Neural cell (in vitro differentiated cells): ENCODE results near the gene KYNU.

Experiments used
- CTCF ChIP-seq: fragments of 450-650 bp; IDR thresholded peaks from 2 replicates; pipeline ENCODE4 v1.5.1; 2014; ENCODE audit warnings: antibody characterized with exemption, mild to moderate bottlenecking, moderate library complexity; ENCODE audit not compliant: poor library complexity, severe bottlenecking
- EP300 ChIP-seq: fragments of 450-650 bp; conservative IDR thresholded peaks from 2 replicates; pipeline ENCODE4 v1.6.1; 2014; ENCODE audit warnings: antibody characterized with exemption, mild to moderate bottlenecking, moderate library complexity; ENCODE audit not compliant: poor library complexity, severe bottlenecking
- EZH2 ChIP-seq: fragments of 200-600, 300-800 bp; shearing (Covaris generic), sonication (generic); IDR thresholded peaks from 2 replicates; pipeline ENCODE4 v1.6.1; 2014; ENCODE audit warnings: antibody characterized with exemption, low read length, borderline replicate concordance, mild to moderate bottlenecking; ENCODE audit not compliant: insufficient read depth, poor library complexity, severe bottlenecking
- MXI1 ChIP-seq: fragments of 450-650 bp; conservative IDR thresholded peaks from 2 replicates; pipeline ENCODE4 v1.6.1; 2014; ENCODE audit warnings: antibody characterized with exemption, mild to moderate bottlenecking; ENCODE audit not compliant: poor library complexity, severe bottlenecking
- POLR2AphosphoS5 ChIP-seq: IDR thresholded peaks from 2 replicates; pipeline ENCODE4 v1.6.1; 2012
- RAD21 ChIP-seq: fragments of 450-650 bp; conservative IDR thresholded peaks from 2 replicates; pipeline ENCODE4 v1.6.1; 2014; ENCODE audit warnings: antibody characterized with exemption, mild to moderate bottlenecking, moderate library complexity
- REST ChIP-seq: IDR thresholded peaks from 2 replicates; pipeline ENCODE4 v1.6.1; 2012; ENCODE audit warnings: borderline replicate concordance
- TAF1 ChIP-seq: IDR thresholded peaks from 2 replicates; pipeline ENCODE4 v1.6.1; 2012; ENCODE audit warnings: low read depth

- TF ChIP-seq CTCF (no peak), REST (no peak), TAF1 (no peak), EZH2 (no peak), RAD21 (no peak), EP300 (no peak), MXI1 (no peak), POLR2AphosphoS5 (no peak)
Observed at GRCh38 chr2:142944721-142945120, 67.3 kb downstream of the KYNU start.
